Subcutaneous abdominal adipose tissue (tissue), 5 donors: ENCODE data around the gene OLFML2B.

ENCODE experiments used
- H3K27ac ChIP-seq: one replicate; pipeline ENCODE4 v1.7.0; 2013; ENCODE audit warnings: low read depth, mild to moderate bottlenecking, inconsistent platforms, low read length, moderate library complexity
- H3K27me3 ChIP-seq, 5 donors: one replicate each; pipeline ENCODE4 v1.7.0; 2013; ENCODE audit warnings: low read length in 5 of 5, inconsistent platforms in 1 of 5; ENCODE audit not compliant: control insufficient read depth in 5 of 5, insufficient read depth in 4 of 5
- H3K36me3 ChIP-seq, 5 donors: one replicate each; pipeline ENCODE4 v1.7.0; 2013; ENCODE audit warnings: low read length in 5 of 5; ENCODE audit not compliant: control insufficient read depth in 5 of 5, insufficient read depth in 5 of 5
- H3K4me1 ChIP-seq, 5 donors: one replicate each; pipeline ENCODE4 v1.7.0; 2013; ENCODE audit warnings: low read length in 5 of 5, mild to moderate bottlenecking in 3 of 5, moderate library complexity in 1 of 5; ENCODE audit not compliant: control insufficient read depth in 5 of 5, insufficient read depth in 5 of 5
- H3K4me3 ChIP-seq, 5 donors: one replicate each; pipeline ENCODE4 v1.7.0; 2013; ENCODE audit warnings: low read length in 5 of 5, low read depth in 1 of 5
- H3K9ac ChIP-seq, 5 donors: one replicate each; pipeline ENCODE4 v1.7.0; 2013; ENCODE audit warnings: low read length in 5 of 5, mild to moderate bottlenecking in 4 of 5, moderate library complexity in 3 of 5
- H3K9me3 ChIP-seq, 5 donors: one replicate each; pipeline ENCODE4 v1.7.0; 2013; ENCODE audit warnings: low read length in 5 of 5; ENCODE audit not compliant: control insufficient read depth in 5 of 5
- donor health status: healthy.
- donor health status: healthy.
- donor health status: healthy.
- donor health status: healthy.
- donor health status: healthy.

Gene OLFML2B

GRCh38 chr1:161933592-161934588, 89.8 kb downstream of the OLFML2B start:
- H3K36me3 ChIP-seq = peaks cover 2 to 10% (median 5%) of the 10 kb centered on the region in 5 donors
- no peak overlapping the region for H3K27ac ChIP-seq
- H3K9ac ChIP-seq = no peak overlapping the region
- H3K4me1 ChIP-seq = peaks cover 0 to 7% (median 3%) of the 10 kb centered on the region in 5 donors
- H3K27me3 ChIP-seq = no peaks in the 10 kb centered on the region
- no peaks in the 10 kb centered on the region for H3K9me3 ChIP-seq
- H3K4me3 ChIP-seq = no peak overlapping the region
